Endothelial cell of umbilical vein (primary cell): ENCODE data around the gene MARF1. TPM values are rescaled to one million over a fixed set of nuclear protein-coding genes. Genes with fewer than 3 reads are reported as not detected.

Source experiments
- BruUV-seq: library from RNA; stranded (reverse); fragments of 400-500 nt; replicated peaks from 2 replicates; lab custom pipeline; 2021; lab: Mats Ljungman, UMichigan
- CTCF ChIA-PET: fragments of 300-600, 350-600 bp; sonication (Branson Sonifier 250); formaldehyde crosslinking; loops from one replicate; lab custom pipeline; 2021; ENCODE audit warnings: antibody characterized with exemption, inconsistent platforms; lab: Charles Lee
- POLR2A ChIA-PET: fragments of 300-600, 350-600 bp; sonication (Branson Sonifier 250); formaldehyde crosslinking; loops from one replicate; lab custom pipeline; 2021; ENCODE audit warnings: antibody characterized with exemption, inconsistent platforms; lab: Charles Lee
- DNase-seq: peaks from one replicate; pipeline ENCODE4 v3.0.0-alpha.2; 2011; ENCODE audit warnings: low read depth, low spot score
- FAIRE-seq: peaks from 2 replicates; lab custom pipeline; 2011; peaks lifted over from hg19 to GRCh38; lab: Jason Lieb, UNC
- H2AFZ ChIP-seq: 2 replicates; pipeline ENCODE4 v1.6.0; 2012; ENCODE audit warnings: low read depth, low read length, control low read depth, inconsistent platforms
- H3K27ac ChIP-seq: 2 replicates; pipeline ENCODE4 v1.5.1; 2011; ENCODE audit warnings: low read depth, mild to moderate bottlenecking, control low read depth, low read length, moderate library complexity; ENCODE audit not compliant: insufficient read depth
- H3K27me3 ChIP-seq, 2 experiments: 2 replicates each; pipeline versions ENCODE4 v1.6.0 to v1.6.1; 2011; ENCODE audit warnings: low read length in 2 of 2, mixed read lengths in 1 of 2; ENCODE audit not compliant: control insufficient read depth in 2 of 2, insufficient read depth in 2 of 2
- H3K36me3 ChIP-seq, 2 experiments: 2 replicates in 1 of 2; 3 replicates in 1 of 2; pipeline ENCODE4 v1.5.1; 2011; ENCODE audit warnings: low read length in 2 of 2, mild to moderate bottlenecking in 1 of 2, moderate library complexity in 1 of 2; ENCODE audit not compliant: control insufficient read depth in 2 of 2, insufficient read depth in 2 of 2; ENCODE audit errors: extremely low read depth in 1 of 2
- H3K4me1 ChIP-seq: 3 replicates; pipeline ENCODE4 v1.5.1; 2011; ENCODE audit warnings: mild to moderate bottlenecking, low read length; ENCODE audit not compliant: control insufficient read depth, insufficient read depth; ENCODE audit errors: extremely low read depth
- H3K4me2 ChIP-seq: 2 replicates; pipeline ENCODE4 v1.6.1; 2011; ENCODE audit warnings: low read length, control low read depth, mixed read lengths; ENCODE audit not compliant: insufficient read depth
- H3K4me3 ChIP-seq, 3 experiments: fragments of 200-600 bp in 1 of 3; sonication (generic), shearing (Covaris generic) in 1 of 3; replicated peaks in 1 of 3; 2 replicates each; pipeline ENCODE4 v1.5.1; 2011 to 2016; ENCODE audit warnings: control low read depth in 3 of 3, low read length in 3 of 3, mild to moderate bottlenecking in 2 of 3, inconsistent platforms in 1 of 3, low read depth in 1 of 3, moderate library complexity in 1 of 3; ENCODE audit not compliant: insufficient read depth in 1 of 3
- H3K79me2 ChIP-seq: 2 replicates; pipeline ENCODE4 v1.6.0; 2012; ENCODE audit warnings: low read length, inconsistent platforms; ENCODE audit not compliant: control insufficient read depth, insufficient read depth
- H3K9ac ChIP-seq: replicated peaks from 2 replicates; pipeline ENCODE3; 2011; ENCODE audit warnings: low read length, control low read depth; ENCODE audit not compliant: insufficient read depth; ENCODE audit errors: extremely low read depth
- H3K9me1 ChIP-seq: replicated peaks from 3 replicates; pipeline ENCODE4 v1.6.0; 2011; ENCODE audit warnings: mild to moderate bottlenecking, low read length; ENCODE audit not compliant: control insufficient read depth, insufficient read depth; ENCODE audit errors: extremely low read depth
- H3K9me3 ChIP-seq: replicated peaks from 2 replicates; pipeline ENCODE4 v1.5.1; 2012; ENCODE audit warnings: low read length, inconsistent platforms; ENCODE audit not compliant: control insufficient read depth, insufficient read depth
- H4K20me1 ChIP-seq: replicated peaks from 2 replicates; pipeline ENCODE3; 2011; ENCODE audit warnings: mild to moderate bottlenecking, low read length; ENCODE audit not compliant: control insufficient read depth, insufficient read depth; ENCODE audit errors: extremely low read depth
- EZH2 ChIP-seq: IDR thresholded peaks from 2 replicates; pipeline ENCODE4 v1.6.1; 2012; ENCODE audit warnings: borderline replicate concordance, low read depth, mild to moderate bottlenecking, moderate library complexity, low read length, inconsistent platforms; ENCODE audit not compliant: severe bottlenecking
- FOS ChIP-seq: IDR thresholded peaks from 2 replicates; pipeline ENCODE4 v1.6.1; 2011; ENCODE audit warnings: mild to moderate bottlenecking, low read length, moderate library complexity, borderline replicate concordance; ENCODE audit not compliant: insufficient read depth
- GATA2 ChIP-seq: IDR thresholded peaks from 2 replicates; pipeline ENCODE4 v1.7.0; 2011; ENCODE audit warnings: low read depth, mild to moderate bottlenecking, moderate library complexity, mixed read lengths, low read length; ENCODE audit not compliant: insufficient read length, insufficient read depth
- JUN ChIP-seq: IDR thresholded peaks from 2 replicates; pipeline ENCODE4 v1.6.1; 2011; ENCODE audit warnings: borderline replicate concordance, low read depth; ENCODE audit not compliant: insufficient read length, insufficient read depth
- MYC ChIP-seq: IDR thresholded peaks from one replicate; pipeline ENCODE4 v1.6.1; 2011; ENCODE audit warnings: mild to moderate bottlenecking, low read depth, low read length
- POLR2A ChIP-seq: IDR thresholded peaks from 2 replicates; pipeline ENCODE4 v1.6.1; 2012; ENCODE audit warnings: low read depth, mild to moderate bottlenecking, control low read depth, low read length
- POLR2AphosphoS5 ChIP-seq: IDR thresholded peaks from 2 replicates; pipeline ENCODE4 v1.6.1; 2012; ENCODE audit warnings: low read depth, mild to moderate bottlenecking, control low read depth, low read length, moderate library complexity; ENCODE audit not compliant: insufficient read depth
- dilution Hi-C: fragments of 300-500 bp; cut with MboI; formaldehyde crosslinking; loops from one replicate; pipeline ENCODE4 v1.15.0; 2019; ENCODE audit warnings: low sequenced_read_pairs; ENCODE audit not compliant: extremely low pct_ligation_motif_present
- intact Hi-C: fragments of 100-400 bp; cut with micrococcal nuclease; formaldehyde crosslinking; loops from one replicate; pipeline ENCODE4 v1.10.0; 2022
- polyA plus RNA-seq, 4 experiments: library from polyadenylated mRNA; depleted of rRNA in 3 of 4; stranded (reverse) in 3 of 4; unstranded in 1 of 4; fragments of >200 nt; gene quantifications; 2 replicates each; pipeline versions ENCODE4 v1.2.1 to v1.2.3, GENCODE V29; 2011 to 2012; ENCODE audit warnings: missing spikeins in 1 of 4
- total RNA-seq: library from RNA; stranded (reverse); gene quantifications from 2 replicates; pipeline ENCODE4 v1.2.3, GENCODE V29; 2021
- TF ChIP-seq, protein P1 (sequence below), 2 donors: IDR thresholded peaks; 1 replicate in 1 of 2; 2 replicates in 1 of 2; pipeline ENCODE4 v1.5.1; 2011; ENCODE audit warnings: low read length in 2 of 2, mild to moderate bottlenecking in 2 of 2, moderate library complexity in 2 of 2, control low read depth in 1 of 2, inconsistent platforms in 1 of 2, low read depth in 1 of 2; ENCODE audit not compliant: insufficient read depth in 1 of 2; ENCODE audit errors: extremely low read depth in 1 of 2
- TF ChIP-seq, protein P2 (sequence below): IDR thresholded peaks from 2 replicates; pipeline ENCODE4 v1.6.1; 2011; ENCODE audit not compliant: insufficient read depth, insufficient read length

Gene MARF1
- total and polyA plus RNA-seq, 2 donors (not counting 3 experiments of a cell fraction or from before 2014, with no cell fraction given) = 14.6 to 58.5 TPM

DNA sequence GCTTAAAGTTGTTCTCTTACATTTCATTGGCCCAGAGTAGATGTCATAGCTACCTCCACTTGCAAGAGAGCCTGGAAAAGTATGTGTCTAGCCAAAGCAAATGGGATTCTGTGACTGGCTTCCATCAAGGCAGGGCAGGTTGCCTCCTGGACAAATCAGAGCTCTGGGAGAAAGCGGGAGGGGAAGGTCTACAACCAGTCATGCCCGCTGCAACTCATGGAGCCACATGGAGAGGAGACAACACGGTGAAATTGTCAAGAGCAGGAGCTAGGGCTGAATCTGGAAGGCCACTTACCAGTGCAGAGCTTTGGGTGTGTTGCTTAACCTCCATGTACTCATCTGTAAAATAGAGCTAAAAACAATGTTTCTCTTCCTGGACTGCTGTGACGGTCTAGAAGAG, 83.8 kb downstream of the MARF1 start:
- Histone ChIP-seq H3K4me1 (no peaks in the 10 kb centered on the region), H3K9me1 (no peaks in the 10 kb centered on the region), H3K79me2 (no peaks in the 10 kb centered on the region), H3K36me3 (no peaks in the 10 kb centered on the region), H3K4me2 (no peak overlapping the region), H4K20me1 (no peaks in the 10 kb centered on the region), H3K27ac (no peak overlapping the region), H3K27me3 (no peaks in the 10 kb centered on the region), H3K9ac (no peak overlapping the region), H3K4me3 (no peak overlapping the region), H2AFZ (no peak overlapping the region), H3K9me3 (no peaks in the 10 kb centered on the region)
- FAIRE-seq (no peak), DNase-seq (no peak)
- POLR2A ChIA-PET = no interaction called here
- TF ChIP-seq GATA2 = no peak
- TF ChIP-seq POLR2A = no peak
- TF ChIP-seq, protein P1, sequence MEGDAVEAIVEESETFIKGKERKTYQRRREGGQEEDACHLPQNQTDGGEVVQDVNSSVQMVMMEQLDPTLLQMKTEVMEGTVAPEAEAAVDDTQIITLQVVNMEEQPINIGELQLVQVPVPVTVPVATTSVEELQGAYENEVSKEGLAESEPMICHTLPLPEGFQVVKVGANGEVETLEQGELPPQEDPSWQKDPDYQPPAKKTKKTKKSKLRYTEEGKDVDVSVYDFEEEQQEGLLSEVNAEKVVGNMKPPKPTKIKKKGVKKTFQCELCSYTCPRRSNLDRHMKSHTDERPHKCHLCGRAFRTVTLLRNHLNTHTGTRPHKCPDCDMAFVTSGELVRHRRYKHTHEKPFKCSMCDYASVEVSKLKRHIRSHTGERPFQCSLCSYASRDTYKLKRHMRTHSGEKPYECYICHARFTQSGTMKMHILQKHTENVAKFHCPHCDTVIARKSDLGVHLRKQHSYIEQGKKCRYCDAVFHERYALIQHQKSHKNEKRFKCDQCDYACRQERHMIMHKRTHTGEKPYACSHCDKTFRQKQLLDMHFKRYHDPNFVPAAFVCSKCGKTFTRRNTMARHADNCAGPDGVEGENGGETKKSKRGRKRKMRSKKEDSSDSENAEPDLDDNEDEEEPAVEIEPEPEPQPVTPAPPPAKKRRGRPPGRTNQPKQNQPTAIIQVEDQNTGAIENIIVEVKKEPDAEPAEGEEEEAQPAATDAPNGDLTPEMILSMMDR (IDR thresholded peaks at IDR 0.05; ENCODE audit: extremely low read depth in 1 of 2, insufficient read depth in 1 of 2, low read depth in 1 of 2, low read length in 2 of 2) = no peak
- TF ChIP-seq JUN = no peak
- no peak for TF ChIP-seq EZH2
- TF ChIP-seq, protein P2, sequence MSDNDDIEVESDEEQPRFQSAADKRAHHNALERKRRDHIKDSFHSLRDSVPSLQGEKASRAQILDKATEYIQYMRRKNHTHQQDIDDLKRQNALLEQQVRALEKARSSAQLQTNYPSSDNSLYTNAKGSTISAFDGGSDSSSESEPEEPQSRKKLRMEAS = no peak
- TF ChIP-seq POLR2AphosphoS5 = no peak
- no peak for TF ChIP-seq FOS
- no peak for TF ChIP-seq MYC
- intact Hi-C loops (no loop called here), dilution Hi-C loops (no loop called here)
- CTCF ChIA-PET = interaction anchor here (0.9 to 1.5 kb wide), 3 partner anchors 8 to 131 kb away, joined by 3 to 13 read pairs (median 4); no protein-coding TSS in a partner anchor
- no TSS peak for BruUV-seq
